H1 (cell line): Measurements from ENCODE around the gene ADCY1. TPM values are rescaled to one million over a fixed set of nuclear protein-coding genes. Genes with fewer than 3 reads are reported as not detected.

Source experiments
- CTCF ChIA-PET: fragments of 300-600 bp; sonication (Branson Sonifier 250); formaldehyde crosslinking; loops from one replicate; lab custom pipeline; 2021; ENCODE audit not compliant: partially characterized antibody; lab: Charles Lee
- POLR2A ChIA-PET: fragments of 300-600 bp; sonication (Branson Sonifier 250); formaldehyde crosslinking; loops from one replicate; lab custom pipeline; 2021; ENCODE audit warnings: inconsistent platforms; ENCODE audit not compliant: partially characterized antibody; lab: Charles Lee
- DNase-seq, 2 experiments: peaks; one replicate each; pipeline versions ENCODE4 v3.0.0 to v3.0.0-alpha.2; 2010 to 2022; ENCODE audit warnings: low spot score in 2 of 2, low read depth in 1 of 2, mixed read lengths in 1 of 2
- FAIRE-seq: peaks from 2 replicates; lab custom pipeline; 2011; peaks lifted over from hg19 to GRCh38; lab: Jason Lieb, UNC
- H2AFZ ChIP-seq: 2 replicates; pipeline ENCODE4 v1.8.1; 2012; ENCODE audit warnings: low read length, inconsistent platforms
- H2AK5ac ChIP-seq: 2 replicates; pipeline ENCODE4 v1.6.1; 2013; ENCODE audit warnings: low read depth, low read length
- H2BK120ac ChIP-seq: replicated peaks from 2 replicates; pipeline ENCODE3; 2013; ENCODE audit warnings: low read depth, low read length, inconsistent platforms
- H2BK12ac ChIP-seq: 2 replicates; pipeline ENCODE4 v1.6.1; 2013; ENCODE audit warnings: low read depth, low read length
- H2BK15ac ChIP-seq: 2 replicates; pipeline ENCODE4 v1.6.1; 2013; ENCODE audit warnings: low read length
- H2BK20ac ChIP-seq: 2 replicates; pipeline ENCODE4 v1.6.1; 2013; ENCODE audit warnings: low read length
- H2BK5ac ChIP-seq: 2 replicates; pipeline ENCODE4 v1.6.1; 2013; ENCODE audit warnings: low read depth, low read length
- H3K14ac ChIP-seq: 2 replicates; pipeline ENCODE4 v1.6.1; 2013; ENCODE audit warnings: inconsistent platforms; ENCODE audit not compliant: insufficient read length
- H3K18ac ChIP-seq: 2 replicates; pipeline ENCODE4 v1.6.1; 2013; ENCODE audit warnings: low read length; ENCODE audit errors: extremely low read depth
- H3K23ac ChIP-seq: 2 replicates; pipeline ENCODE4 v1.6.1; 2013; ENCODE audit warnings: inconsistent platforms; ENCODE audit not compliant: insufficient read length
- H3K23me2 ChIP-seq: 2 replicates; pipeline ENCODE4 v1.6.1; 2013; ENCODE audit warnings: low read depth, low read length
- H3K27ac ChIP-seq: 2 replicates; pipeline ENCODE4 v1.6.1; 2011; ENCODE audit warnings: low read depth, low read length, inconsistent platforms
- H3K27me3 ChIP-seq, 4 experiments: replicated peaks in 1 of 4; 1 replicate in 1 of 4; 2 replicates in 3 of 4; pipeline versions ENCODE4 v1.6.1 to v1.8.1; 2011 to 2013; ENCODE audit warnings: low read length in 3 of 4, mild to moderate bottlenecking in 3 of 4, inconsistent platforms in 2 of 4, mixed read lengths in 2 of 4, moderate library complexity in 1 of 4; ENCODE audit not compliant: control insufficient read depth in 3 of 4, insufficient read depth in 3 of 4; ENCODE audit errors: extremely low read depth in 1 of 4
- H3K36me3 ChIP-seq, 4 experiments: 2 replicates each; pipeline versions ENCODE4 v1.6.1 to v1.8.1; 2011 to 2013; ENCODE audit warnings: mild to moderate bottlenecking in 4 of 4, low read length in 3 of 4, moderate library complexity in 2 of 4, control low read depth in 1 of 4, inconsistent platforms in 1 of 4; ENCODE audit not compliant: insufficient read depth in 4 of 4, control insufficient read depth in 2 of 4
- H3K4ac ChIP-seq: replicated peaks from 2 replicates; pipeline ENCODE3; 2013; ENCODE audit warnings: low read length, low read depth, mixed read lengths, inconsistent platforms; ENCODE audit not compliant: insufficient read length
- H3K4me1 ChIP-seq, 4 experiments: replicated peaks in 1 of 4; 1 replicate in 1 of 4; 2 replicates in 3 of 4; pipeline versions ENCODE4 v1.6.1 to v1.8.1; 2011 to 2013; ENCODE audit warnings: low read length in 3 of 4, inconsistent platforms in 2 of 4, mixed read lengths in 1 of 4; ENCODE audit not compliant: insufficient read depth in 4 of 4, control insufficient read depth in 3 of 4
- H3K4me2 ChIP-seq, 2 experiments: 2 replicates each; pipeline versions ENCODE4 v1.6.1 to v1.8.1; 2011 to 2013; ENCODE audit warnings: low read depth in 2 of 2, low read length in 2 of 2, control low read depth in 1 of 2, inconsistent platforms in 1 of 2, mild to moderate bottlenecking in 1 of 2; ENCODE audit not compliant: insufficient read depth in 1 of 2
- H3K4me3 ChIP-seq, 4 experiments: fragments of 200-600, 300-600 bp in 1 of 4; sonication (generic), shearing (Covaris generic), sonication (Bioruptor Twin) in 1 of 4; 2 replicates each; pipeline versions ENCODE4 v1.5.1 to v1.8.1; 2011 to 2016; ENCODE audit warnings: low read length in 4 of 4, low read depth in 3 of 4, control low read depth in 2 of 4, inconsistent platforms in 2 of 4, mild to moderate bottlenecking in 2 of 4, mixed read lengths in 1 of 4, moderate library complexity in 1 of 4; ENCODE audit not compliant: insufficient read depth in 2 of 4; ENCODE audit errors: extremely low read depth in 1 of 4
- H3K56ac ChIP-seq: replicated peaks from 2 replicates; pipeline ENCODE3; 2013; ENCODE audit warnings: low read depth, mild to moderate bottlenecking, mixed read lengths, low read length, inconsistent platforms; ENCODE audit not compliant: insufficient read length
- H3K79me1 ChIP-seq: 2 replicates; pipeline ENCODE4 v1.6.1; 2013; ENCODE audit warnings: low read depth, low read length, control low read depth
- H3K79me2 ChIP-seq, 2 experiments: 2 replicates each; pipeline versions ENCODE4 v1.6.1 to v1.8.1; 2012 to 2013; ENCODE audit warnings: low read length in 2 of 2, mild to moderate bottlenecking in 2 of 2, inconsistent platforms in 1 of 2; ENCODE audit not compliant: insufficient read depth in 2 of 2, control insufficient read depth in 1 of 2
- H3K9ac ChIP-seq, 4 experiments: replicated peaks in 1 of 4; 1 replicate in 1 of 4; 2 replicates in 3 of 4; pipeline versions ENCODE4 v1.6.1 to v1.8.1; 2011 to 2013; ENCODE audit warnings: low read depth in 3 of 4, low read length in 3 of 4, control low read depth in 2 of 4, mild to moderate bottlenecking in 2 of 4, moderate library complexity in 2 of 4, inconsistent platforms in 1 of 4; ENCODE audit errors: extremely low read depth in 1 of 4
- H3K9me3 ChIP-seq, 2 experiments: 2 replicates each; pipeline versions ENCODE4 v1.6.1 to v1.8.1; 2012 to 2013; ENCODE audit warnings: mild to moderate bottlenecking in 2 of 2, moderate library complexity in 2 of 2, control low read depth in 1 of 2, inconsistent platforms in 1 of 2, low read depth in 1 of 2, low read length in 1 of 2, mixed read lengths in 1 of 2; ENCODE audit not compliant: insufficient read depth in 2 of 2
- H4K20me1 ChIP-seq, 2 experiments: replicated peaks in 1 of 2; 2 replicates each; pipeline versions ENCODE3 to v1.8.1; 2011 to 2013; ENCODE audit warnings: inconsistent platforms in 2 of 2, low read length in 2 of 2, mild to moderate bottlenecking in 1 of 2; ENCODE audit not compliant: insufficient read depth in 2 of 2, control insufficient read depth in 1 of 2
- H4K5ac ChIP-seq: 2 replicates; pipeline ENCODE4 v1.6.1; 2013; ENCODE audit warnings: low read length, low read depth, mixed read lengths, inconsistent platforms; ENCODE audit not compliant: insufficient read length
- H4K8ac ChIP-seq: 2 replicates; pipeline ENCODE4 v1.8.0; 2013; ENCODE audit warnings: mild to moderate bottlenecking, moderate library complexity, low read length, inconsistent platforms; ENCODE audit not compliant: insufficient read depth; ENCODE audit errors: extremely low read depth
- H4K91ac ChIP-seq: replicated peaks from 2 replicates; pipeline ENCODE3; 2013; ENCODE audit warnings: low read length, mixed read lengths, inconsistent platforms; ENCODE audit not compliant: insufficient read length
- BCL11A ChIP-seq, 2 experiments: IDR thresholded peaks; one replicate each; pipeline ENCODE4 v1.6.1; 2011; ENCODE audit warnings: low read depth in 2 of 2, low read length in 2 of 2, mild to moderate bottlenecking in 2 of 2
- CBX8 ChIP-seq: fragments of 300-800, 300-1000 bp; sonication (generic); IDR thresholded peaks from 2 replicates; pipeline ENCODE4 v1.7.1; 2016; ENCODE audit warnings: low read depth, low read length, borderline replicate concordance
- CHD2 ChIP-seq: IDR thresholded peaks from 2 replicates; pipeline ENCODE4 v1.6.1; 2012; ENCODE audit warnings: low read length, improper control_type of control experiment
- RBBP5 ChIP-seq: IDR thresholded peaks from 2 replicates; pipeline ENCODE4 v1.7.1; 2012; ENCODE audit warnings: low read depth, mild to moderate bottlenecking, inconsistent platforms, low read length, moderate library complexity, borderline replicate concordance
- RXRA ChIP-seq: IDR thresholded peaks from 2 replicates; pipeline ENCODE4 v1.6.1; 2011; ENCODE audit warnings: low read depth, mild to moderate bottlenecking, low read length, moderate library complexity; ENCODE audit not compliant: insufficient read depth
- SP2 ChIP-seq: IDR thresholded peaks from 2 replicates; pipeline ENCODE4 v1.6.1; 2012; ENCODE audit warnings: mild to moderate bottlenecking, low read length, inconsistent platforms
- SP4 ChIP-seq: IDR thresholded peaks from 2 replicates; pipeline ENCODE4 v1.6.1; 2012; ENCODE audit warnings: low read length, inconsistent platforms
- WGBS, 2 experiments: shearing (Covaris generic) in 1 of 2; methylation state at CpG; one replicate each; pipeline versions ENCODE4 v1.1.6 to v1.1.7; 2013 to 2015; ENCODE audit warnings: low lambda C conversion rate in 2 of 2, mixed read lengths in 2 of 2, inconsistent platforms in 1 of 2, low coverage in 1 of 2, missing lambda C conversion rate in 1 of 2; ENCODE audit not compliant: insufficient replicate concordance in 2 of 2, insufficient coverage in 1 of 2, insufficient read length in 1 of 2; ENCODE audit errors: extremely low coverage in 1 of 2, missing lambda C conversion rate in 1 of 2; 5-methylcytosine and 5-hydroxymethylcytosine counted together
- polyA plus RNA-seq, 7 experiments: library from polyadenylated mRNA; depleted of rRNA in 3 of 7; stranded (reverse) in 5 of 7; unstranded in 2 of 7; fragments of >200 nt in 5 of 7; fragments of 200-250 nt in 2 of 7; gene quantifications; 1 replicate in 5 of 7; 2 replicates in 1 of 7; 4 replicates in 1 of 7; pipeline versions ENCODE4 v1.2.1 to v1.2.3, GENCODE V29; 2011 to 2013; ENCODE audit warnings: missing spikeins in 2 of 7, mixed read lengths in 2 of 7
- total RNA-seq: library from RNA; stranded (reverse); fragmentation: NEBNext Ultra II Directional; extraction: Animal tissue kit (Norgen Biotek cat#: 25700); gene quantifications from 2 replicates; pipeline ENCODE4 v1.2.1, GENCODE V29; 2021

The ADCY1 gene
- total and polyA plus RNA-seq, 2 of the 8 experiments (the other 6 are each of a cell fraction or from before 2014, with no cell fraction given) = 7.9 to 26.9 TPM

GRCh38 chr7:45670717-45671116 lies 96.5 kb downstream of the ADCY1 start:
- H3K79me2 ChIP-seq = no peaks in the 10 kb centered on the region
- H3K14ac ChIP-seq = no peak overlapping the region
- no peak overlapping the region for H4K8ac ChIP-seq
- H2BK15ac ChIP-seq = no peak overlapping the region
- POLR2A ChIA-PET = no interaction called here
- no peaks in the 10 kb centered on the region for H3K36me3 ChIP-seq
- no peak overlapping the region for H3K4me3 ChIP-seq
- TF ChIP-seq BCL11A (IDR thresholded peaks at IDR 0.05; ENCODE audit: low read depth in 2 of 2, low read length in 2 of 2) (no peak), CBX8 (no peak), SP2 (no peak), SP4 (no peak), CHD2 (no peak), RXRA (no peak), RBBP5 (no peak)
- H3K9ac ChIP-seq = no peak overlapping the region
- H3K18ac ChIP-seq = no peak overlapping the region
- H2BK5ac ChIP-seq = no peak overlapping the region; the same call in 1 of the 2 replicates
- no peak overlapping the region for H3K23ac ChIP-seq
- H3K4me1 ChIP-seq = no peaks in the 10 kb centered on the region
- H3K79me1 ChIP-seq = peaks cover 2% of the 10 kb centered on the region; the same call in 1 of the 2 replicates
- DNase-seq (peak in 1 of 2 experiments; percentile 14), FAIRE-seq (no peak)
- H2BK12ac ChIP-seq = no peak overlapping the region
- H2BK120ac ChIP-seq = no peak overlapping the region
- no peak overlapping the region for H2AFZ ChIP-seq
- H4K5ac ChIP-seq = no peak overlapping the region
- no peak overlapping the region for H3K4me2 ChIP-seq
- H2BK20ac ChIP-seq = no peak overlapping the region
- no peak overlapping the region for H3K27ac ChIP-seq
- no peak overlapping the region for H3K4ac ChIP-seq
- H4K91ac ChIP-seq = no peak overlapping the region
- H3K56ac ChIP-seq = no peak overlapping the region
- H3K23me2 ChIP-seq = no peaks in the 10 kb centered on the region
- no peaks in the 10 kb centered on the region for H3K27me3 ChIP-seq
- no peaks in the 10 kb centered on the region for H3K9me3 ChIP-seq
- no peak overlapping the region for H2AK5ac ChIP-seq
- CTCF ChIA-PET = interaction anchor here (1.0 kb wide), 1 partner anchor 8 kb away, joined by 4 read pairs; no protein-coding TSS in a partner anchor
- no peaks in the 10 kb centered on the region for H4K20me1 ChIP-seq
- WGBS, 2 experiments = 95% methylated on average over 6 of the region's 6 CpGs; no CpG with 5 or more reads in 1 of the 2 experiments
